ENCODE measurements around the gene HNRNPH3. TPM values are rescaled to one million over a fixed set of nuclear protein-coding genes. Genes with fewer than 3 reads are reported as not detected.
A peak's percentile ranks its signal among the peaks of the same experiment; 100 is the strongest.
"Not testable (repeated sequence)": the region's sequence is repeated elsewhere in the genome, so short reads cannot be mapped to it uniquely, and the experiment has no call there.

The HNRNPH3 gene
- total RNA-seq, 1 experiment from 2014 or later: 114 TPM

DNA sequence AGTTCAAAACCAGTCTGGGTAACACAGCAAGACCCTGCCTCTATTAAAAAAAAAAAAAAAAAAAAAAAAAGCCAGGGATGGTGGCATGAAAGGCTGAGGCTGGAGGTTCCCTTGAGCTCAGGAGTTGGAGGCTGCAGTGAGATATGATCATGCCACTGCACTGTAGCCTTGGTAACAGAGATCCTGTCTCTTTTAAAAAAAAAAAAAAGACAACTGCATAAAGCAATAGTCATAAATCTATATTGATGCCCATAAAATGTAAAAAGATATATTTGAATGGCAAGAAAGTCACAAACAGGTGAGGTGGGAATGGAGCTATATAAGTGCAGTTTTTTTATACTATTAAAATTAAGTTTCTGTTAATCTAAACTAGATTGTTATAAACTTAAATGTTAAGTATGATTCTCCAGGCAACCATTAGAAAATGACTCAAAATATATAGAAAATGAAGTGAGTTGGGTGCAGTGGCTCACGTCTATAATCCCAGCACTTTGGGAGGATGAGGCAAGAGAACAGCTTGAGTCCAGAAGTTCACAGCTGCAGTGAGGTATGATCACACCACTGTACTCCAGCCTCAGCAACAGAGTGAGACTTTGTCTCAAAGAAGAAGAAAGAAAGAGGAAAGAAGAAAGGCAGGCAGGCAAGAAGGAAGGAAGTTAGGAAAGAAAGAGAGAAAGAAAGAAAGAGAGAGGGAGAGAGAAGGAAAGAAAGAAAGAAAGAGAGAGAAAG is 13.4 kb upstream of the HNRNPH3 start:
- no peak for DNase-seq
- H3K4me3 ChIP-seq: no peak overlapping the region
- no peaks in the 10 kb centered on the region for H3K27me3 ChIP-seq
- no peak overlapping the region for H3K27ac ChIP-seq
- no peaks in the 10 kb centered on the region for H3K4me1 ChIP-seq
- H3K9me3 ChIP-seq (replicated peaks): no peaks in the 10 kb centered on the region
- no peaks in the 10 kb centered on the region for H3K36me3 ChIP-seq

DNA sequence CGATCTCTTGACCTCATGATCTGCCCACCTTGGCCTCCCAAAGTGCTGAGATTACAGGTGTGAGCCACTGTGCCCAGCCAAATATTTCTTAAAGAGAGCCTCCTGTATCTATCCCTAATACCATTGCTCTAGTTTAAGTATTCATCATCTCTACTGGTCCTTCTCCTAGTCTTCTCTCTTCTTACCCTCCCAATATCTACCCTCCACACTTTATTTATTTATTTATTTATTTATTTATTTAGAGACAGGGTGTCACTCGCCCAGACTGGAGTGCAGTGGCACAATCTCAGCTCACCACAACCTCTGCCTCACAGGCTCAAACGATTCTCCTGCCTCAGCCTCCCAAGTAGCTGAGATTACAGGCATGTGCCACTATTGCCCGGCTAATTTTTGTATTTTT is 7.5 kb upstream of the HNRNPH3 start:
- H3K27ac ChIP-seq; H3K4me3 ChIP-seq; H3K27me3 ChIP-seq; DNase-seq; H3K36me3 ChIP-seq; H3K4me1 ChIP-seq; H3K9me3 ChIP-seq (replicated peaks): not testable (repeated sequence)

DNA sequence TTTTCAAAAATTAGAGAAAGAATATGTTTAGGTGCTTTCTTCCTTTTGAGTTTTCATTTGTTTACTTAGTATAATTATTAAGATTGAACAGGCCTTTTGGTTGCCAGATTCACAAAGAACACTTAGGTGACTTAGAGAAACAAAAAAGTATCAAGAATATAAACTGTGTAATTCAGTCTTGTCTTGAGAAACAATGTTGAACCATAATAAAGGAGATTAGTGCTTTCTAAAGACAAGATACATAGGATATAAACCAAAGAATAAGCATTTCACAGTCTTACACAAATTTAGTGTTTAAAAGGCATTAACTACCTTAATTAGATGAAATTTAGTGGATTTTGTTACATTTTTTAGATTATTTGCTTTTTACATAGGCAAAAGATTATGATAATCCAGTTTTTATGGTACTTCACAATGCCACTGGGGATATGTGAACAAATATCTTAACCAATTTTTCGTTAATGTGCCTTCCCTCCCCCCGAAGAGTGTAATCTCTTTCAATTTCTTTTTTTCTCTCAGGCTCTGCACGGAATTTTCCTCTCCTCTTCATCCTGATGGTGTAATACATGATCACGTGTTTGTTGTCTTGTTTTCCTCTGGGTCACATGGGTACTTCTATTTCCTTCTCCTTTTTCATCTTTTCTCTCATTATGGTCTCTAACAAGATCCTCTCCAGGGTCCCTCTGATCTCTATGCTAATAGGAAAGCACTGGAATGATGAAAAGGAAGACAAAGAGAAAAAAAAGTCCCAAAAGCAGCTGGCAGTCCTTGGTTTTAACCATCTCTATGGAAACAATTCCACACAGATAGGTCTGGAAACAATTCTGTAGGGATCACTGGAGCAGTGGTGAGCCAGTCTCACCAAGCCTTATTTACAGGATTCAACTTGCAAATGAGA is 3.7 kb upstream of the HNRNPH3 start:
- Histone ChIP-seq H3K4me1 (0 out of 2 replicates have a peak, but pooled peaks cover 2% of the 10 kb centered on the region), H3K9me3 (replicated peaks) (no peaks in the 10 kb centered on the region), H3K36me3 (peaks cover 5% of the 10 kb centered on the region), H3K27ac (no peak overlapping the region), H3K4me3 (peak overlapping the region; percentile 29), H3K27me3 (no peaks in the 10 kb centered on the region)
- peak in 1 of 2 experiments; percentile 21 for DNase-seq

DNA sequence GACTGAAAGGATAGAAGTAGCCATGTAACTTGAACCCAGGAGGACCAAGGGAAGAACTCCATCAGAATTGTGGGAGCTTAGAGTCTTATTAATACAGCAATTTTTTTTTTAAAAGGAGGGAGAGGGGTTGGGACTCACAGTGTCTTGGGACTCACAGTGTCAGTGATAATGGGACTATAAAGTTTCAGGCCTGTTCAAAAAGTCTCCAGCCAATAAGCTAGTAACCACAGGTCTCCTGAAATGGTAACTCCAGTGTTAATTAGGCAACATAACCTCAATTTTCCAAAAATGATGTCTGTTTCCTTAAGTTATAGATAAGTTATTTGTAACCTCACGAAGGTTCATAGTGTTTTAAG is 2.4 kb upstream of the HNRNPH3 start:
- no peak overlapping the region for H3K27ac ChIP-seq
- no peaks in the 10 kb centered on the region for H3K27me3 ChIP-seq
- no peaks in the 10 kb centered on the region for H3K9me3 ChIP-seq (replicated peaks)
- H3K4me3 ChIP-seq: no peak overlapping the region
- no peak for DNase-seq
- H3K4me1 ChIP-seq: 0 out of 2 replicates have a peak, but pooled peaks cover 2% of the 10 kb centered on the region
- peaks cover 16% of the 10 kb centered on the region for H3K36me3 ChIP-seq

DNA sequence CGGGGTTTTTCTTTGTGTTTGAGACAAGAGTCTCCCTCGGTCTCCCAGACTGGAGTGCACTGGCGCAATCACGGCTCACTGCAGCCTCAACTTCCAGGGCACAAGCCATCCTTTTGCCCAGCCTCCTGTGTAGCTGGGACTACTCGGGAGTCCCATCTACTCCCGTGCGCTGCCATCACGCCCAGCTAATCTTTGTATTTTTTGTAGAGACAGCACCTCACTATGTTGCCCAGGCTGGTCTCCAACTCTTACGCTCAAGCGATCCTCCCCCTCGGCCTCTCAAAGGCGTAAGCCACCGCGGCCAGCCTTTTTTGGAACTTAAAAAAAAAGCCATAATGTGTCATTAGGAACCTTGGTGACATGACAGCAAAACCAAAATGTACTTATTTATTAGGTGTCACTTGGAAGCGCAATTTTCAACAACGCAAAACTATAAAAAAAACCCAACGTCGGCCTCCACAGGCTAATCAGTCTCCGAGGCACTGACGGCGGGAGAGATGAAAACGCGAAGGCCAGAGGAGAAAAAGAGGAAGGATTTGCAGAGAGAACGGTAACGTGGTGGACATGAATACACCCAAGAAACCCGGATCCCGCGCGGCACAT is 911 bp upstream of the HNRNPH3 start:
- H3K36me3 ChIP-seq: peaks cover 16% of the 10 kb centered on the region
- no peaks in the 10 kb centered on the region for H3K27me3 ChIP-seq
- peak overlapping the region; percentile 93 for H3K4me3 ChIP-seq
- 0 out of 2 replicates have a peak, but pooled peaks cover 2% of the 10 kb centered on the region for H3K4me1 ChIP-seq
- peak overlapping the region; percentile 99 for H3K27ac ChIP-seq
- H3K9me3 ChIP-seq (replicated peaks): no peaks in the 10 kb centered on the region
- DNase-seq: no peak

DNA sequence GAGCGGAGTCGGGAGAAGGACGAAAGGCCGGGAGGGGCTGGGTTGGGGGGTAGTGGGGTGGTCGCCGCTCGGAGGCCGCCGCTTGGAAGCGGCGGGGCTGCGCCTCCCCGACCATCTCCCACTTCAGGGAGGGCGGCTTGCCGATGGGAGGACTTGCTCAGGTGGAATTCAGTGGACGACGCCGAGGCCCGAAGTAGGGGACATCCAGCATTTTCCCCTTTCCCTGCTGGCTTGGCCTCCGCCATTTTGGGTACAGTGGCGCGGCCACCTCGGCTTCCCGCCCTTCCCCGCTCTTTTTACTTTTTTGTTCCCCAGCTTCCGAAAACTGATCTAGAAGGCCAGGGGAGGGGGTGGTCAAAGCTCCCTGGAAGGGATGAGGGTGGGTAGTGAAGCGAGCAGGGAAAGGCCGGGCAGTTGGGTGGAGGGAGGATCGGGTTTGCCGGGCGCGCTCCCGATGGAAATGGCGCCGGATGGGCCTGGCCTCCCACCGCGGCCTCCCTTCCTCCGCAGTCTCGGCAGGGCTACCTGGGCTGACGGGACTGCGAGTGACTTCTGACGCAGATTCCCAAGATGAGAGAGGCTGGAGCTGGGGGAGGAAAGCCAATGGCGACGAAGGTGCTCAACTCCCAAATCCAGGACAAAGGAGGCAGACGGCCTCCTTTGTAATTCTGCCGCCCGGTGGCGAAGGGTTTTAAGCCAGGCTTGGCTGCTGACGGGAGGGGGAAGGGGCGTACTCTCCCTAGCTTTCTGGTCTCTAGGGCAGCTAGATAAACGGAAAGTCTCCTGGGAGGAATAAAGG is 594 bp downstream of the HNRNPH3 start, which contains the start of gene PBLD:
PBLD (minus strand) TSS at position 670 of the 799 bp plus-strand sequence. CDS start 26,084 bp downstream, outside the sequence.
- Histone ChIP-seq H3K36me3 (peaks cover 26% of the 10 kb centered on the region), H3K4me1 (0 out of 2 replicates have a peak, but pooled peaks cover 2% of the 10 kb centered on the region), H3K9me3 (replicated peaks) (no peaks in the 10 kb centered on the region), H3K4me3 (peak within 1 kb of the TSS; percentile 93), H3K27me3 (no peaks in the 10 kb centered on the region), H3K27ac (peak within 1 kb of the TSS; percentile 99)
- peak; percentile 78 for DNase-seq

DNA sequence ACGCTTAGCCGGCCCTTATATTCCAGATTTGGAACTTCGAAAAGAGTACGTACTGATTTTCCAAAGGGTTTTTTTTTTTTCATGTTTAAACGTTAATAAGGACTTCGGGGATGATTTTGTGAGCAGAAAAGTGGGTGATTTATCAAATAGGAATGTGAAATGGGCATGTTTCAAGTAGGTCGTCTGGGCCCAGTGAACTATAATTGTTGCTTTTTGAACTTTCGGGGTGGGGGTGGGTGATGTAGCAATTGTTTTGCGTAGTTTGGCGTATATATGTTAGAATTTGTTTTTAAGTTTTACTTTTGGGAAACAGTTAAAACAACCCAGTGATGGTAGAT is 1.2 kb downstream of the HNRNPH3 start:
- Histone ChIP-seq H3K27me3 (no peaks in the 10 kb centered on the region), H3K4me3 (peak overlapping the region; percentile 93), H3K27ac (peak overlapping the region; percentile 99), H3K36me3 (peaks cover 32% of the 10 kb centered on the region), H3K9me3 (replicated peaks) (no peaks in the 10 kb centered on the region), H3K4me1 (0 out of 2 replicates have a peak, but pooled peaks cover under 1% of the 10 kb centered on the region)
- DNase-seq: no peak

DNA sequence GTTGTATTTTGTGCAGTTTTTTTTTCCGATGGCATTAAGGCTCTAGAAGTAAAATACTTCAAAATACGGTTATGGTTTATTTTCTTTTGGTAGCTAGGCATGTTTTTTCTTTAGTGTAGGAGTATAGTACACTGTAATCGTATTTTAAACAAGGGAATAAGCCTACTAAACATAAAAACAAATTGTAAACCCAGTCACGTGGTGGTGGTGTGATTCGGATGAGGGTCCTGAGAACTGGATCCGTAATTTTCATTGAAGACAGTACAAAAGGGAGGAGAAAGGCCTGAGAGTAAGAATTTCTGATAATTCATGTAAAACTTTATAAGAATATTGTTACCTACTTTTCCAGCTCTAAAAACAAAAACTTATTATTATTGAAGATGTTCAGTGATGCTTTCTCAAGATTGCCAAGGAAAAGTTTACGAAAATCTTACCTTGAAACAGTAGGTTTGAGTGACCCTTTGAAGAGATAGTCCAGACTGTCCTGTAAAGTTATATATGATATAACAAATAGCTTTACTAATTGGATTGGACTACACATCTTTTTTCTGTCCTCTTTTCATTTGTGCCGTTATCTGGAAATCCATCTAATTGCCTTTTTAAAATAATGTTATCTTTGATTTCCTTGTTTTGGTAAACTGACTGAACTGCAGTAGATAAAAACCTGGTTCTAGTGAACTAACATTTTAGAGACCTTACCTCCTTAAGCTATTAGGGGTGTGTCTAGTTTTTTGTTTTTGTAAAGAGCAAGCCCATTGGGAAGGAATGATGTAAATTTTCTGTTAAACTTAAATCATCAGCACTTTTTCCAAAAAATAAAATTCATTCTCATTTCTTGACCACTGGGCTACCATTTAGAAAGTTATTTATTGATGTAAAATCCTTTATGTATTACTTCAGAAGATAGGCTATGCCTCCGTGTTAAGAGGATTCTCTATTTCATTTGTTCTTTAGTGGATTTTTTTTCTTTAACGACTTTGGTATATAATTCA is 1.9 kb downstream of the HNRNPH3 start:
- DNase-seq: no peak
- Histone ChIP-seq H3K27ac (peak overlapping the region; percentile 99), H3K36me3 (peaks cover 39% of the 10 kb centered on the region), H3K27me3 (no peaks in the 10 kb centered on the region), H3K4me3 (peak overlapping the region; percentile 93), H3K9me3 (replicated peaks) (no peaks in the 10 kb centered on the region), H3K4me1 (no peaks in the 10 kb centered on the region)

DNA sequence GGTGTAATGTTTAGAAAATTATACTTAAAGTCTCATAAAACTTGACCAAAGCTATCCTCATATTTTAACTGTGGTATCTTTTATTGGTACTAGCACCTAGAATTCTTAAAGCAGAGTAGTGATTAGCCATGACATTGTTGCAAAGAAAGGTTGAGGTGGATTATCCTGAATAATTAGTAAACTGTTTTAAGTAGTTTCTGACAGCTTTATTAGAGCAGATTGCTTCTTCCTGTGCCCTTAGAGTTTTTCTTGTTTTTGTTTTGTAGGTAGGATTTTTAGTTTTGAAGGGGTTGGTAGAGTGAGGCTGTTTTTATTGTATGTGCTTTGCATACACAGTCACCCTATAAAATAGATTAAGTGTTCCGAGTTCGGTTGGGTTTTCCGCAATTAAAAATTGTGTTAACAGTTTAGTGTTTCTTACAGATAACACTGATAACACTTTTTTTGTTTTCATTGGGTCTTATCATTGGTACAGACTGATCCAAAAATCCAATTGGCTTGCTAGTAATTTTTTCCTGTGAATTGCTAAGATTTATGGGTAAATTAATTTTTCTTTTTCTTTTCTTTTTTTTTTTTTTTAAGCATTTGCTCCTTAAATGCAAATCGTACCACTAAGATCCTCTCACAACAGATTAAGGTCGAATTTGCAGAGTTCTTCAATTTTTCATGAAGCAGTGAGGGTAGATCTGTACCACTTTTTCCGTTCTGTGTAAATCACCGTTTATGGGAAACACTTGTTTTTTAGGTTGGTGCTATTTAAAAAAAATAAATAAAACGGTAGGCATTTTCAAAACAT is 3.0 kb downstream of the HNRNPH3 start:
- peak overlapping the region; percentile 93 for H3K4me3 ChIP-seq
- no peak for DNase-seq
- no peak overlapping the region for H3K27ac ChIP-seq
- no peaks in the 10 kb centered on the region for H3K4me1 ChIP-seq
- H3K36me3 ChIP-seq: peaks cover 50% of the 10 kb centered on the region
- H3K9me3 ChIP-seq (replicated peaks): no peaks in the 10 kb centered on the region
- H3K27me3 ChIP-seq: no peaks in the 10 kb centered on the region

DNA sequence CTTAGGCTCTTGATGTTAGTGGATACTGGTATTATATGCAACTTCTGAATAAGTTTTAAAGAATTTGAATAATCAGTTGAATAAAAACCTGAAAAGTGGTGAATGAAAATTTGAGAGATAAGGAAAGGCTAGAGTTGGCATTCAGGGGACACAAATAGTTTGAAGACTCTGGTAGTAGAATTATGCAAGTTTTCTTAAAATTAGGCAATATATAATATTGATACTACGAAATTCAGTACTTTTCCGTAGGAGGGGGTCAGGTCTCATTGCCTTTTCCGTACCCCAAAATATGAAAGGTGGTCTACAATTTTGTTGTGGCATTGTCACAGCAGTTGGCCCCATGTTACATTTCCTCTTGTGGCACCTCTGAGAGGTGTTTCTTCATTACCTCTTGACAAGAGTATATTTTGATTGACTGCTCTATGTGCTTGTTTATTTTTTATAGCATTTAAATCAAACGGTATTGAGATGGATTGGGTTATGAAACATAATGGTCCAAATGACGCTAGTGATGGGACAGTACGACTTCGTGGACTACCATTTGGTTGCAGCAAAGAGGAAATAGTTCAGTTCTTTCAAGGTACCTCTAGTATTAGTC is 5.0 kb downstream of the HNRNPH3 start:
- DNase-seq: no peak
- Histone ChIP-seq H3K27me3 (no peaks in the 10 kb centered on the region), H3K4me1 (no peaks in the 10 kb centered on the region), H3K27ac (no peak overlapping the region), H3K4me3 (no peak overlapping the region), H3K36me3 (peaks cover 70% of the 10 kb centered on the region), H3K9me3 (replicated peaks) (no peaks in the 10 kb centered on the region)

DNA sequence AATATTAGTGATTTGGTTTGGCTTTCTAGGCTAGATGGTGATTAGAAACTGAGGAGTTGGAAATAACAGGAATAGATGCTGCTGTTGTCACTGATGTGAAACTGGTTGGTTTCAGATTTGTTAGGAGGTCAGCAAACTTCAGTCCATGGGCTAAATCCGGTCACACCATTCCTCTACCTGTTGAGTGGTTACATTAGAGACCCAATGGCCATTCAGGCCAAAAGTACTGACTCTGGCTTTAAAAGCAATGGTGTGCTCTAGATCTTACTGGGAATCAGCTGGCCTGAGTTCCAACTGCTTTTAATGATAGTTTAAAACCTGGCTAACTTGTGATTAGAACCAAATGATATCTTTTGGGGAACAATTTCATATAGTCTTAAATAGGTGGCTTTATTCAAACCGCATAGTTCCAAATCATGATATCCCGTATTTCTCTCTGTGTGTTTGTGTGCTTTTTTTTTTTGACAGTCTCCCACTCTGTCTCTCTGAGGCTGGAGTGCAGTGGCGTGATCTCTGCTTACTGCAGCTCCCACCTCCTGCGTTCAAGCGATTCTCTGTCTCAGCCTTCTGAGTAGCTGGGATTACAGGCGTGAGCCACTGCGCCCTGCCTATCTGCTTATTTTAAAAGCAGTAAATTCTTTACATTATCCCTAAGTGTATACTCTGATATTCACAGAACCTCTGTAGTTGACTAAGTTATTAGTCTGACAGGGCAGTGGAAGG is 8.7 kb downstream of the HNRNPH3 start:
- Histone ChIP-seq H3K36me3 (peaks cover 89% of the 10 kb centered on the region), H3K27me3 (no peaks in the 10 kb centered on the region), H3K27ac (no peak overlapping the region), H3K4me3 (no peak overlapping the region), H3K9me3 (replicated peaks) (no peaks in the 10 kb centered on the region), H3K4me1 (no peaks in the 10 kb centered on the region)
- no peak for DNase-seq

DNA sequence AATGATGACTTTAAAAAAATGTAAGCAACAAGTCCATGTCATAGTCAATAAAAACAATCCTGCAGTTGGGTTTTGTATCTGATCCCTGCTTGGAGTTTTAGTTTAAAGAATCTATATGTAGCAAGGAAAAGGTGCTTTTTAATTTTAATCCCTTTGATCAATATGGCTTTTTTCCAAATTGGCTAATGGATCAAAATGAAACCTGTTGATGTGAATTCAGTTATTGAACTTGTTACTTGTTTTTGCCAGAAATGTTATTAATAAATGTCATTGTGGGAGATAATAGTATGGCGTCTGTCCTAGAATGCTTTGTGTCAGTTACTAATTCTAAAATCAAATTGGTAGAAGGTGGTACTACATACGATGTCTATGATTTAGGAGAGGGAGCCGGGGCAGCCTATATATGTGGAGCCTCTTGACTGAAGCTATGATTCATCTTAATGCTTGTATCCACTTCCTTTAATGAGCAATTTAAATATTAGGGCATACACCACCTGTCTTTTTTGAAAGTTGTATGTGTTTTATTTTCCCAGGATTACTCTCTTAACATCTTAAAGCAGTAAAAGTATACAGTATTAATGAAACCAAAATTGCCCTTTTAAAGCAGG is 11.1 kb downstream of the HNRNPH3 start:
- Histone ChIP-seq H3K27me3 (no peaks in the 10 kb centered on the region), H3K36me3 (peaks cover 78% of the 10 kb centered on the region), H3K27ac (no peak overlapping the region), H3K9me3 (replicated peaks) (no peaks in the 10 kb centered on the region), H3K4me3 (no peak overlapping the region), H3K4me1 (no peaks in the 10 kb centered on the region)
- no peak for DNase-seq

Data from SJCRH30 (cell line).